ENCODE measurements around the gene RBP3.

The RBP3 gene

GRCh38 chr10:47401874-47402640 is 53.9 kb downstream of the RBP3 start:
- no peak for TF ChIP-seq CTCF (IDR thresholded peaks at IDR 0.05; ENCODE audit: insufficient read depth, missing control alignments)
- FAIRE-seq, result no peak
- DNase-seq (ENCODE audit: insufficient read length, low spot score), result no peak

GRCh38 chr10:47402641-47403301 is 54.6 kb downstream of the RBP3 start:
- FAIRE-seq (no peak), DNase-seq (ENCODE audit: insufficient read length, low spot score) (no peak)
- no peak for TF ChIP-seq CTCF (IDR thresholded peaks at IDR 0.05; ENCODE audit: insufficient read depth, missing control alignments)

- no peak for TF ChIP-seq CTCF (IDR thresholded peaks at IDR 0.05; ENCODE audit: insufficient read depth, missing control alignments)
- no peak for DNase-seq (ENCODE audit: insufficient read length, low spot score)
Observed at GRCh38 chr10:47403446-47404318, 55.5 kb downstream of the RBP3 start.

GRCh38 chr10:47404446-47404845 is 56.3 kb downstream of the RBP3 start:
- no peak for DNase-seq (ENCODE audit: insufficient read length, low spot score)
- no peak for FAIRE-seq
- TF ChIP-seq CTCF (IDR thresholded peaks at IDR 0.05; ENCODE audit: insufficient read depth, missing control alignments), result no peak

More at GRCh38 chr10:47403446-47404318, 55.5 kb downstream of the RBP3 start:
- FAIRE-seq, result no peak

GRCh38 chr10:47404937-47405336 is 56.8 kb downstream of the RBP3 start:
- no peak for TF ChIP-seq CTCF (IDR thresholded peaks at IDR 0.05; ENCODE audit: insufficient read depth, missing control alignments)
- no peak for FAIRE-seq

GRCh38 chr10:47405857-47406547 is 57.8 kb downstream of the RBP3 start:
- TF ChIP-seq CTCF (IDR thresholded peaks at IDR 0.05; ENCODE audit: insufficient read depth, missing control alignments), result no peak
- DNase-seq (ENCODE audit: insufficient read length, low spot score) (no peak), FAIRE-seq (no peak)

More at GRCh38 chr10:47404937-47405336, 56.8 kb downstream of the RBP3 start:
- DNase-seq (ENCODE audit: insufficient read length, low spot score), result no peak
